Activated CD8-positive, alpha-beta memory T cell treated with anti-CD3 and anti-CD28 coated beads for 48 hours (primary cell): ENCODE measurements around the gene RBM15B.

Source experiments
- DNase-seq, 3 experiments: peaks; one replicate each; pipeline ENCODE4 v3.0.0-alpha.2; 2020; ENCODE audit warnings: low read depth in 2 of 3, low spot score in 2 of 3

Gene RBM15B

DNA sequence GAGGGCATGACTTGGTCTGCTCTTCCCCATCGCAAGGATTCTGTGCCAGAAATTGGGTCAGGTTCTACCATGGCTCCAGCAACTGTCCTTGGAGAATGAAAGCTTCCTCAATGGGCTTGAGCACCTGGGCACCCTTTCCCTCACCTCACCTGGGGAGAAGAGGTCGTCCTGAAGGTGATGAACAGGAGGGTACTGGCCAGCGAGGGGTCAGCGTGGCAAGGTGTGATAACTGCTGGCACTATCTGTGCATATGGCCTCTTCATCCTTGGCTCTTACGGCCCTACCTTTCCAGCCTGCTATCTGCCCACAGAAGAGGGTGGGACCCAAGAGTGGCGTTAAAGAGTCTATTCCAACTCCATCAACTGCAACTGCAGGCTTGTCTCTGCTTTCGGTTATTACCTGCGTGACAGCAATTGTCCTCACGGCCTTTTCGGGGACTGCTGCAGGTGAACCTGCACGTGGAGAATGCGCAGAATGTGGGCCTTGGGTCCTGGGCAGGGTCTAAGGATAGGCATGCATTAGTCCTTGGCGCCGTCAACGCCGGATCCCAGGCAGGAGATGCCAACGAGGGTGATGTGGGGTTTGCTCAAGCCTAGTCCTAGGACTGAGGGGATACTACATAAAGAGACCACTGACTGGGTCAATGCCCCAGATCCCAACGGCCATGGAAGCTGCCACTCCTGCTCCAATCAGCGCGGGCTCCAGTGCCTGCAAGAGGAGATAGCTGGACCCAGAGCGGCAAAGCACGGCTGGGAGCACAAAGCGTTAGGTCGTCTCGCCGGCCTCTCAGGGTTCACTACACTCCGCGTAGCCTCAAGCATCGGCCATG lies 625 bp upstream of the RBM15B start:
- no peak for DNase-seq

DNA sequence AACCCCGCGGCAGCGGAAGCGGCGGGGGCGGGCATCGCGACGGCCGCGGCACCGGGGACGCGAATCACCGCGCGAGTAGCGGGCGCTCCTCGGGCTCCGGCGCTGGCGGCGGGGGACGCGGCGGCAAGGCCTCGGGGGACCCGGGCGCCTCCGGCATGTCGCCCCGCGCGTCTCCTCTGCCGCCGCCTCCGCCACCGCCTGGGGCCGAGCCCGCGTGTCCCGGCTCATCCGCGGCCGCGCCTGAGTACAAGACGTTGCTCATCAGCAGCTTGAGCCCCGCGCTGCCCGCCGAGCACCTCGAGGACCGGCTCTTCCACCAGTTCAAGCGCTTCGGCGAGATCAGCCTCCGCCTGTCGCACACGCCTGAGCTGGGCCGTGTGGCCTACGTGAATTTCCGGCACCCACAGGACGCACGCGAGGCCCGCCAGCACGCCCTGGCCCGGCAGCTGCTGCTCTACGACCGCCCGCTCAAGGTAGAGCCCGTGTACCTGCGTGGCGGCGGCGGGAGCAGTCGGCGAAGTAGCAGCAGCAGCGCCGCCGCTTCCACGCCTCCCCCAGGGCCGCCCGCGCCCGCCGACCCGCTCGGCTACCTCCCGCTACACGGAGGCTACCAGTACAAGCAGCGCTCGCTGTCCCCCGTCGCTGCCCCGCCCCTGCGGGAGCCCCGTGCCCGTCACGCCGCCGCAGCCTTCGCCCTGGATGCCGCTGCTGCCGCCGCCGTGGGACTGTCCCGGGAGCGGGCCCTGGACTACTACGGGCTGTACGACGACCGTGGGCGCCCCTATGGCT lies 675 bp downstream of the RBM15B start:
- DNase-seq: no peak

DNA sequence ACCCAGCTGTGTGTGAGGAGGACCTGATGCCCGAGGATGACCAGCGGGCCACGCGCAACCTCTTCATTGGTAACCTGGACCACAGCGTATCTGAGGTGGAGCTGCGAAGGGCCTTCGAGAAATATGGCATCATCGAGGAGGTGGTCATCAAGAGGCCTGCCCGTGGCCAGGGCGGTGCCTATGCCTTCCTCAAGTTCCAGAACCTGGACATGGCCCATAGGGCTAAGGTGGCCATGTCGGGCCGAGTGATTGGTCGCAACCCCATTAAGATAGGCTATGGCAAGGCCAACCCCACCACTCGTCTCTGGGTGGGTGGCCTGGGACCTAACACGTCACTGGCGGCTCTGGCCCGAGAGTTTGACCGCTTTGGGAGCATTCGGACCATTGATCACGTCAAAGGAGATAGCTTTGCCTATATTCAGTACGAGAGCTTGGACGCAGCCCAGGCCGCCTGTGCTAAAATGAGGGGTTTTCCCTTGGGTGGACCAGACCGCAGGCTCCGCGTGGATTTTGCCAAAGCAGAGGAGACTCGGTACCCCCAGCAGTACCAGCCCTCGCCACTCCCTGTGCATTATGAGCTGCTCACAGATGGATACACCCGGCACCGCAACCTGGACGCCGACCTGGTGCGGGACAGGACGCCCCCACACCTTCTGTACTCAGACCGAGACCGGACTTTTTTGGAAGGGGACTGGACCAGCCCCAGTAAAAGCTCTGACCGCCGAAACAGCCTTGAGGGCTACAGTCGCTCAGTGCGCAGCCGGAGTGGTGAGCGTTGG lies 1.5 kb downstream of the RBM15B start:
- DNase-seq: no peak

DNA sequence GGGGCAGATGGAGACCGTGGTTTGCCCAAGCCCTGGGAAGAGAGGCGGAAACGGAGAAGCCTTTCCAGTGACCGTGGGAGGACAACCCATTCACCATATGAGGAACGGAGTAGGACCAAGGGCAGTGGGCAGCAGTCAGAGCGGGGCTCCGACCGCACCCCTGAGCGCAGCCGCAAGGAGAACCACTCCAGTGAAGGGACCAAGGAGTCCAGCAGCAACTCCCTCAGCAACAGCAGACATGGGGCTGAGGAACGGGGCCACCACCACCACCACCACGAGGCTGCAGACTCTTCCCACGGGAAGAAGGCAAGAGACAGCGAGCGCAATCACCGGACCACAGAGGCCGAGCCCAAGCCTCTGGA lies 2.0 kb downstream of the RBM15B start:
- DNase-seq: no peak

DNA sequence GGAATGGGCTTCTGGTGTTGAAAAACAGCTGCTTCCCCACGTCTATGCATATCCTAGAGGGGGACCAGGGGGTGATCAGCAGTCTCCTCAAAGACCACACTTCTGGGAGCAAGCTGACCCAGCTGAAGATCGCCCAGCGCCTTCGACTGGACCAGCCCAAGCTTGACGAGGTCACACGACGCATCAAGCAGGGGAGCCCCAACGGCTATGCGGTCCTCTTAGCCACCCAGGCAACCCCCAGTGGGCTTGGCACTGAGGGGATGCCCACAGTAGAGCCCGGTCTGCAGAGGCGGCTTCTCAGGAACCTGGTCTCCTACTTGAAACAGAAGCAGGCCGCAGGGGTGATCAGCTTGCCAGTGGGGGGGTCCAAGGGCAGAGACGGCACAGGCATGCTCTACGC lies 2.5 kb downstream of the RBM15B start:
- no peak for DNase-seq

DNA sequence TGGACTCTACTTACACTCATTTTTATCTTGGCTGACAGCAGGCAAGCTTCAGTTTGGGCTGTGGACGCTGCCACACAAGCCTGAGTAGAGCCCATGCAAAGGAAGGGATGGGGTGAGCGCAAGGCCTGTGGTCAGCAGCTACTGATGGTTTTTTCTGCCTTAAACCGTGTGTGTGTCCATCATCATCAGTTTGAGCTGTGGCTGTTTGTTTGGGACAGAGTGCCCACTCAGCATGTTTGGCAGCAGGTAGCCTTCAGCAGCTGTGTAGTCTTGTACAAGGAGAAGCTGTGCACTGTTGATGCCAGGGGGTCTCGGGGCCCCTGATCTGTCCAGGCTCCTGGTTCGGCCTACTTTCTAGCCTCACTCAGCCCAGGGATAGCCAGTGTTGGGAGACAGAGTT lies 3.5 kb downstream of the RBM15B start:
- no peak for DNase-seq

DNA sequence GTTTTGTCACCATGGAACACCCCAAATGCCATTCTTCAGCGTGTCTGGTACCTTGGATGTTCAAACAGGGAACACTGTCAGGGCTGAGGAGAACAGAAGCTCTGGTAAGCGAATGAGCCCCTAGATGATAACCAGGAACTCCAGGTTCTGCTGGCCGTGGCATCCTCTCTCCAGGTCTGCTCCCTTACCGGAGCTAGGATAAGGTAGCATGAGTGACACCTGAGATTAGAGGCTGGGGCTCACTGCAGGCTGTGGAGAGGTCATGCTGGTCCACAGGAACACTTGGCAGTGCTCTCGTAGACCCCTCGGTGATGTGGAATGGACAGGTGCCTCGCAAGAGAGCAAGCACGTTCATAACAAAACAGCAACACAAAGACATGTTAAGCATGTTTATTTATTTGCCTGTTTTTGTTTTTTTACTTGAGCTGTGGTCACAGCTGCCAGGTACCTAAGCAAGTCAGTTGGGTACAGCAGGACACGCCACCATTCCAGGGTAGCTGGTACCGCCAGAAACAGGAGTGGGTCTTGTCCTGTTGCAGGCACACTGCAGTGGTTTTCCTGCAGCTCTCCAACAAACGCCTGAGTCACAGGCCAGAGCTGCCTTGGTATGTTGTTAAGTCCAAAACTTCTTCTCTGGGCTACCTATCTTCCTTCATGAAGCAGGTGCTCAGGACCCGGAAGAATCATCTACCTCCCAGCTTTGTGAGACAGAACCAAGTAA lies 4.6 kb downstream of the RBM15B start:
- no peak for DNase-seq

DNA sequence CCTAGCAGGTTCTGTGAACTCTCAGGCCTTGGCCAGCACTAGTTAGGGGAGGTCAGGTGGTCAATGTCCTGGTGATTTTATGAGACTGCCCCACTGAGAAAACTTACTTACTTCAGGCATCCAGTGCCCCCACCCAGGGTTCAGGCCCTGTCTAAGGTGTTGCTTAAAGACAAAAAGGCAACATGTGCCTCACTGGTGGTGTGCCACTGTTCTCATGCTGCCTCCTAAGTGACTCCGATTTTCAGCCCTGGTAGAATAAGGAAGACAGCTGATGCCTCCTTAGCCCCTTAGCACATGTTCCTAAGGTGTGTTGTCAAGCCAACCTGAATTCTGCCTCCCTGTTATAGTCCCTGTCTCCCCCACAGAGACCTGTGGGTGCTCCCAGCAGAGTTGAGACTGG lies 5.3 kb downstream of the RBM15B start:
- no peak for DNase-seq

DNA sequence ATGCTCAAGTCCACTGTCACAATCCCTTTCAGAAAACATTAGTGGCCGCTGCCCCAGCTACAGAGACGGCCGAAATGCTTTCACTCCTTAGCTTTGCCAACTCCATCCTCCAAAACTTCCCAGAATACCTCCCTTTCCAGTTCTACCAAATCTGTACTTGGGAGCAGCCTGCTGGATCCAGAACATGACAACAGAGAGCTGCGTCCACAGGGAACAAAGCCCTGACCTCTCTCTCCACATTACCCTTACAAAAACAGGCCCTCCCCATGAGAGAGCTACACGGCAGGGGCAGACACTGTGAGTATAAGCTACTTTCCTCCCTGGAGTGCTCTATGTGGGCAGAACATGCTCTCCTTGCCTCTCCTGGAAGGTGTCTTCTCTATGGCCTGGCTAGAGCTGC lies 6.3 kb downstream of the RBM15B start:
- no peak for DNase-seq

DNA sequence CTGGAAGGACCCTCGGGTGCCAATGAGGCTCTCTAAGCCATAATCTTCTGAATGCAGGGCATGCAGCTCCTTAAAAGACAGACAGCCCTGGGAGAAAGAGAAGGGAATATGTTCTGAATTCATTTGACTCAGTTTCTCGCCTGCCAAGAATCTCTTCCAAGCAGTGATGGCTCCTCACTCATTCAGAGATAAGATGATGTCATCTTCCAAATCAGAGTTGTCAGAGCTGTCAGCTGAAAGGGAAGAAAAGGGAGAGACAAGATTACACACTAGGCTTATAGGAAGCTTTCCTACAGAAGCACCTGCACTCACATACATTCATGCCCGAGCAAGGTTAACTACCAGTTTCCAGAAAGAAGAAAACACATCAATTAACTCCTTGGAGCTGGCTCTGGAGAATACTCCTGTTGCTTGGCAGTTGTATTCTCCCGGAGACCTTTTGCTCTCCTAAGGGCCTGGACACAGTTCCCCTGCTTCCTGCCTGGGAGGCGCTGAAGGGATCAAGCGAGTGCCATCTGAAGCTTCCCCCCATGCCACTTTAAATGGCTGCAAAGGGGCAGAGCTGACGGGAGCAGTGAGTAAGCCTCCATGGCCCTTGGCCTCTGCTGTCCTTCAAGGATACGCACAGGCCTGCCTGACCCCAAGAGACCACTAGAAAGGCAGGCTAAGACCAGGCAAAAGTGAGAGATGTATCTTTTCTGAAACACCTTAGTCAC lies 7.7 kb downstream of the RBM15B start:
- no peak for DNase-seq

DNA sequence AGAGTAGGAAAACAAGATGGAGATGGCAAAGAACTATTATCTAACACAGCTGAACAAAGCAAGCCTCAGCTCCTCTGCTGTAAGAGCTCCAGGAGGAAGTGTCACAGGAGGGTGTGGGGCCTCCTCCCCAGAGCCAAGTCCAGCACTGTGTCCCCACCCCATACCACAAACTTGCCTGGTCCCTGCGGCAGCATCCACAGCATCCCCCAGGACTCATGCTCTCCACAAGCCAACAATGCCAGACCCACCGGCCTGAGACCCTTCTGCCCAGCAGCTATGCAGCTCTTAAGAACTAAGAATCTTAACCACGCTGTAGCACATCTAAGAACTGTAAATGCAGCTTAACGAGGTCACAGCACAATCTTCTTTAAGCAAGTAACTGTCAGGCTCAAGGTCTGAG lies 9.1 kb downstream of the RBM15B start:
- DNase-seq: no peak

DNA sequence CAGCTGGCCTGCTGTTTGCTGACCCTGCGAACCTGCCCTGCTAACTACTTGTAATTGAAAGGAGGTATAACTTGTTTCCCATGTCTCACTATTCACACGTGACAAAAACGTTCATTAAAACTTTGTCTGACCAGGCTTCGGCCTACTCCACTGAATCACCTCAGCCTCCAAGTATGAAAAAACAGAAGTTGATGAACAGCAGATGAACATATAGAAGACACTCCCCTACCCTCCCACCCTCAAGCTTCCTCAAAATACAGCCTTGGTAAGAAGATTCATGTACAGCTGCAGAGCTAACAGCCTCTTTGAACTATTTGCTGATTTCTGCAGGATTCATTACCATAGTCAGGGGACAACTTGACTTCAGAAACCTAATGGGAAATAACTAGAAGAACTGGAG lies 10.7 kb downstream of the RBM15B start:
- DNase-seq: no peak

DNA sequence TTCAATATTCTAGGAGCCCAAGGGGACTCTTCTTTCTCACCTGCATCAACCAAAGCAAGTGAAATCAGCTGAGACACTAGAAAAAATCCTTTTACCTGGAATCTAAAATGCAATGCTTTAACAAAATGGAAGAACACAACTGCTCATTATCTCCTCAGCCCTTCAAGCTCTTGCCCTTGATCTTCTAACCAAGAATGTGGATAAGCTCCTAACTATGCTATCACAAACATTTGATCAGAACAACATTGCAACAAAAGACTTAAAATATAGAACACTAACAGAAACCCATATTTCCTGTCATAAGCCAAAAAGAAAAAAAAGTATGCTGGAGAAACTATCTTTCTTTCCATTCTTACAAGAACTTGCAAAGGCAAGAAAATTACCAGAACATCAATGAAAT lies 12.6 kb downstream of the RBM15B start:
- no peak for DNase-seq

DNA sequence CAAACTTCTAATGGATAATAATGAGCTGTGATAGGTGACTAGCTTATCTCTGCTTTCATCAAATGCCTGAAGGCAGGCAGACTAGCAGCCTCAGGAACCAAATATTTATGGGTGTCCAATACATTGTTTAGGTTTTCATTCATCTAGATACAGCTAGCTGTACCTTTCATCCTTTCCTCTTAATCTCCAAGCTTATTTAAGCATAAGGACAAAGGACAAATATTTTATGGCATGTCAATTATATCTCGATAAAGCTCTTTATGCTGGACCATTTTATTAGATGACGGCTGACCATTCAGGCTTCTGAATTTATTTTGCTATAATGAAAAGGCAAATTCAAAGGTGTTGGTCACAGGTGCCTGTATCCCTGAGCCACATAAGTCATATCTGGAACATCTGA lies 16.9 kb downstream of the RBM15B start:
- no peak for DNase-seq

DNA sequence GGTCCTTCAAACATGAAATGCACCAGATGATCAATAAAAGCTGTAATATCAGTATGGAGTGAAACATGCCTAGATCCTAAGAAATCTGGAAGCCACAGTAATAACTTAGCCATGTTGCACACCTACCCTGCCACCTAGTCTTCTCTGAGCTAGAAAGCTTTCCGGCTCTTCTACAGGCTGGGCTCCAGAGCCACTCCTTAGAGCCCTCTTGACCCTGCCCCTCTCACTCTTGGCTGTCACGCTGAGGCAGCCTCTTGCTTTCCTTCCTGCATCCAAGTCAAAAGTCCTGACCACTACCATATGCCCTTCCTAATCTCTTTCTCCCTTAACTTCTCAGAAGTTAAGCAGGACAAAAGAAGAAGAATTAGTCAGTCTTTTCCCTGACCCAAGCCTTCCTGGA lies 17.7 kb downstream of the RBM15B start:
- no peak for DNase-seq

DNA sequence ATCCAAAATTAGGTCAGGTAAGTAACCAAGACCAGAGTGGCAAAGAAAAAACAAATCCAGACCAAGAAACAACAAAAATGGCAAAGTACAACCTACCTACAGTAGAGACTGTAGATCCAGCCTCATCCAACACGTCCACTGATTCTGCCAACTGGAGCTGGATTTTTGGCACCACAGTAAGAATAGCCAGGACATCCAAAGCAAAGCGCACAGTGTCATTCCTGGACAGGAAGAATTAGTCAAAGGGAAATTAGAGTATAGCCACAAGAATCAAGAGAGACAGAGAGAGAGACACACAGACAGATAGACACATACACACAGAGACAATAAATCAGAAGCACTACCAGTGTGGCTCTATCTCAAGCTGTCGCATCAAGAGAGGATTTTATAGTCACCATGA lies 31.1 kb downstream of the RBM15B start:
- DNase-seq: no peak

DNA sequence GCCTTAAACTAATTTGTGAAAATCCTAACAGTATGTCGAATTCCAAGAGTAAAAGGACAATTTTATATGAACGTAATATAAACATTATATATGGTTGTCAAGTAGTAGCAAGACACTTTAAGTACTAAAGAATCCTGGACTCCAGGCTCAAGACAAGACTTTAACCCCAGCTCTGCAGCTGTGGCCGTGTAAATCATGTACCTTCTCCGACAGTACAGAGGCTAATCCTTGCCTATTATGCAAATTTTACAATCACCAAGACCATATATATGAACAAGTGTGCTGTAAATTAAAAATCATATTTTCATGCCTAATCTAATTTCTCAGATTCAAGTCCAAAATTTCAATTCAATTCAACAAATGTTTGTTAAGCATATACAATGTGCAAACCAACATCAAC lies 35.8 kb downstream of the RBM15B start:
- no peak for DNase-seq

DNA sequence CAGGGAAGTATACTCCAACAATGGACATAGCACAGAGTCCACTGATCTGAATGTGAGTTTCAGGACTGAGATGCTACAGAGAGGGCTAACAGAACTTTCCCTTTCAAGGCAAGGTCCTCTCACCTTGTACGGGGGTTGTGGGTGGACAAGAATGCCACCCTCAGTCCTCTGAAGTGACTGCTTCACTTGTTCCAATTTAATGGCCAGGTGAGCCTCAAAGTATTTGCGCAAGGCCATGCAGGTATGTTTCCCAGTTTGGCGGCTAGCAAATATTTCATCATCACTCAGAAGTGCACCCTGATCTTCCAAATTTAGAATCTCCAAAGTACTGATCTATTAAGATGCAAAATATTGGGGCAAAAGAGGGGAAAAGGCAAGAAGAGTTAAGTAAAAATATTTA lies 38.1 kb downstream of the RBM15B start:
- DNase-seq: no peak

DNA sequence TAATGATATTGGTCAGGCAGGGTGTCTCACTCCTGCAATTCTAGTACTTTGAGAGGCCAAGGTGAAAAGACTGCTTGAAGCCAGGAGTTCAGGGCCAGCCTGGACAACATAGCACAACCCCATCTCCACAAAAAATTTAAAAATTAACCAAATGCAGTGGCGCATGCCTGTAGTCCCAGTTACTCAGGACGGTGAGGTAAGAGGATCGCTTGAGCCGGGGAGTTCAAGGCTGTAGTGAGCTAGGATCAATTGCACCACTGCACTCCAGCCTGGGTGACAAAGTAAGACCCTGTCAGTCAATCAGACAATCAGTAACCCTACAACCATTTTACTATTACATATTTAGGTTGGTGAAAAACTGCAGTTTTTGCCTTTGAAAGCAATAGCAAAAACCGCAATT lies 43.0 kb downstream of the RBM15B start:
- DNase-seq: no peak

DNA sequence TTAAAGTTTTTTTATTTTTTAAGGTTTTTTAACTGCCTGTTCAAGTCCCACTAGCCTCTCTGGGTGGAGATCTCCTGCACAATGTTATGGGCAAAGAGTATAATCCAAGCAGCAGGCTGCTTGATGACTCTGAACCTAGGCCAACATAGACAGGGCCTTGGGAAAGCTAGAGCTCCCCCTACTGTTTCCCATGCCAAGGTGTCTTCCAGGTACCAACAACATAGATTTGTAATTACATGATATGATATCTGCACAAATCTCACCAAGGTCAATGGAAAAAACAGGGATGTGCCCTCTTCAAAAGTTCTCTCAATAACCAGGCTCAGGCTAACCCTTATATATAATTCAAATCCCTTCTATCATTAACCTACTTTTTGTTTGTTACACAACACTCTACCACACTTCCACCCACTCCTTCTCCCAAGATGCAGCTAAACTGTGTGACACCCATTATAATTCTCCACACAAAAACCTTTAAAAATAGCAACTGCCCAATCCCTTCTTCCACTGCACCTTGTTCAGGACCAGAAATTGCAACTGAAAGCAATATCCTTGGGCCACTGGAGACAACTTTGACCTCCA lies 43.8 kb downstream of the RBM15B start:
- no peak for DNase-seq
